GM12878 (cell line): Measurements from ENCODE around the gene AP4S1. TPM values are rescaled to one million over a fixed set of nuclear protein-coding genes. Genes with fewer than 3 reads are reported as not detected.

ENCODE experiments used
- IKZF1 ChIP-seq: fragments of 450-650 bp; conservative IDR thresholded peaks from 2 replicates; pipeline ENCODE4 v1.6.1; 2017; ENCODE audit warnings: antibody characterized with exemption, mild to moderate bottlenecking
- MYC ChIP-seq: IDR thresholded peaks from 2 replicates; pipeline ENCODE4 v1.6.1; 2011; ENCODE audit warnings: mild to moderate bottlenecking, low read length, moderate library complexity, inconsistent platforms; ENCODE audit not compliant: insufficient read depth, insufficient replicate concordance, insufficient read length, severe bottlenecking
- NBN ChIP-seq: fragments of 450-650 bp; IDR thresholded peaks from 2 replicates; pipeline ENCODE4 v1.6.1; 2016
- TCF7 ChIP-seq: IDR thresholded peaks from 2 replicates; pipeline ENCODE4 v1.6.1; 2014; ENCODE audit warnings: antibody characterized with exemption, borderline replicate concordance
- ZNF24 ChIP-seq: fragments of 450-650 bp; IDR thresholded peaks from 2 replicates; pipeline ENCODE4 v1.6.1; 2017; ENCODE audit warnings: antibody characterized with exemption, mild to moderate bottlenecking
- ZNF592 ChIP-seq: fragments of 450-650 bp; IDR thresholded peaks from 2 replicates; pipeline ENCODE4 v1.6.1; 2017; ENCODE audit warnings: mild to moderate bottlenecking, moderate library complexity
- ZNF687 ChIP-seq: fragments of 450-650 bp; IDR thresholded peaks from 2 replicates; pipeline ENCODE4 v1.6.1; 2017; ENCODE audit warnings: mild to moderate bottlenecking, moderate library complexity
- polyA plus RNA-seq, 11 experiments: library from polyadenylated mRNA; depleted of rRNA in 4 of 11; unstranded in 6 of 11; stranded (reverse) in 5 of 11; fragments of >200 nt; fragmentation: Nextera tagmentation in 4 of 11; fragmentation: Illumina TruSeq in 1 of 11; extraction: Ambion mirVana in 4 of 11; extraction: Trizol in 1 of 11; gene quantifications; 1 replicate in 1 of 11; 2 replicates in 10 of 11; pipeline versions ENCODE4 v1.2.1 to v1.2.3, GENCODE V29; 2011 to 2016; ENCODE audit warnings: inconsistent platforms in 2 of 11, missing spikeins in 2 of 11, low read depth in 1 of 11
- total RNA-seq, 4 experiments: library from RNA; depleted of rRNA in 3 of 4; stranded (reverse); fragments of >200 nt in 3 of 4; fragmentation: Illumina TruSeq in 1 of 4; extraction: Trizol in 1 of 4; gene quantifications; 2 replicates each; pipeline versions ENCODE4 v1.2.1 to v1.2.3, GENCODE V29; 2013 to 2021
- TF ChIP-seq, protein P1 (sequence below): fragments of 450-650 bp; IDR thresholded peaks from 2 replicates; pipeline ENCODE4 v1.6.1; 2017; ENCODE audit warnings: mild to moderate bottlenecking
- TF ChIP-seq, protein P2 (sequence below): IDR thresholded peaks from 2 replicates; pipeline ENCODE4 v1.6.1; 2012; ENCODE audit warnings: low read length, inconsistent platforms
- TF ChIP-seq, protein P3 (sequence below): fragments of 450-650 bp; formaldehyde crosslinking; IDR thresholded peaks from 2 replicates; pipeline ENCODE4 v1.4.0; 2022; ENCODE audit warnings: mild to moderate bottlenecking, moderate library complexity

The AP4S1 gene
- total and polyA plus RNA-seq, 10 of the 15 experiments (the other 5 are each of a cell fraction or from before 2014, with no cell fraction given) = 3.6 to 9.0 (median 5.7) TPM

- TF ChIP-seq, protein P1, sequence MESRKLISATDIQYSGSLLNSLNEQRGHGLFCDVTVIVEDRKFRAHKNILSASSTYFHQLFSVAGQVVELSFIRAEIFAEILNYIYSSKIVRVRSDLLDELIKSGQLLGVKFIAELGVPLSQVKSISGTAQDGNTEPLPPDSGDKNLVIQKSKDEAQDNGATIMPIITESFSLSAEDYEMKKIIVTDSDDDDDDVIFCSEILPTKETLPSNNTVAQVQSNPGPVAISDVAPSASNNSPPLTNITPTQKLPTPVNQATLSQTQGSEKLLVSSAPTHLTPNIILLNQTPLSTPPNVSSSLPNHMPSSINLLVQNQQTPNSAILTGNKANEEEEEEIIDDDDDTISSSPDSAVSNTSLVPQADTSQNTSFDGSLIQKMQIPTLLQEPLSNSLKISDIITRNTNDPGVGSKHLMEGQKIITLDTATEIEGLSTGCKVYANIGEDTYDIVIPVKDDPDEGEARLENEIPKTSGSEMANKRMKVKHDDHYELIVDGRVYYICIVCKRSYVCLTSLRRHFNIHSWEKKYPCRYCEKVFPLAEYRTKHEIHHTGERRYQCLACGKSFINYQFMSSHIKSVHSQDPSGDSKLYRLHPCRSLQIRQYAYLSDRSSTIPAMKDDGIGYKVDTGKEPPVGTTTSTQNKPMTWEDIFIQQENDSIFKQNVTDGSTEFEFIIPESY = no peak
- 0 out of 2 replicates have a peak, but pooled peaks have one; percentile 14 for TF ChIP-seq ZNF687
- TF ChIP-seq IKZF1 = peak; percentile 70
- TF ChIP-seq TCF7 = no peak
- no peak for TF ChIP-seq ZNF592
- TF ChIP-seq, protein P2, sequence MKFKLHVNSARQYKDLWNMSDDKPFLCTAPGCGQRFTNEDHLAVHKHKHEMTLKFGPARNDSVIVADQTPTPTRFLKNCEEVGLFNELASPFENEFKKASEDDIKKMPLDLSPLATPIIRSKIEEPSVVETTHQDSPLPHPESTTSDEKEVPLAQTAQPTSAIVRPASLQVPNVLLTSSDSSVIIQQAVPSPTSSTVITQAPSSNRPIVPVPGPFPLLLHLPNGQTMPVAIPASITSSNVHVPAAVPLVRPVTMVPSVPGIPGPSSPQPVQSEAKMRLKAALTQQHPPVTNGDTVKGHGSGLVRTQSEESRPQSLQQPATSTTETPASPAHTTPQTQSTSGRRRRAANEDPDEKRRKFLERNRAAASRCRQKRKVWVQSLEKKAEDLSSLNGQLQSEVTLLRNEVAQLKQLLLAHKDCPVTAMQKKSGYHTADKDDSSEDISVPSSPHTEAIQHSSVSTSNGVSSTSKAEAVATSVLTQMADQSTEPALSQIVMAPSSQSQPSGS = no peak
- TF ChIP-seq, protein P3, sequence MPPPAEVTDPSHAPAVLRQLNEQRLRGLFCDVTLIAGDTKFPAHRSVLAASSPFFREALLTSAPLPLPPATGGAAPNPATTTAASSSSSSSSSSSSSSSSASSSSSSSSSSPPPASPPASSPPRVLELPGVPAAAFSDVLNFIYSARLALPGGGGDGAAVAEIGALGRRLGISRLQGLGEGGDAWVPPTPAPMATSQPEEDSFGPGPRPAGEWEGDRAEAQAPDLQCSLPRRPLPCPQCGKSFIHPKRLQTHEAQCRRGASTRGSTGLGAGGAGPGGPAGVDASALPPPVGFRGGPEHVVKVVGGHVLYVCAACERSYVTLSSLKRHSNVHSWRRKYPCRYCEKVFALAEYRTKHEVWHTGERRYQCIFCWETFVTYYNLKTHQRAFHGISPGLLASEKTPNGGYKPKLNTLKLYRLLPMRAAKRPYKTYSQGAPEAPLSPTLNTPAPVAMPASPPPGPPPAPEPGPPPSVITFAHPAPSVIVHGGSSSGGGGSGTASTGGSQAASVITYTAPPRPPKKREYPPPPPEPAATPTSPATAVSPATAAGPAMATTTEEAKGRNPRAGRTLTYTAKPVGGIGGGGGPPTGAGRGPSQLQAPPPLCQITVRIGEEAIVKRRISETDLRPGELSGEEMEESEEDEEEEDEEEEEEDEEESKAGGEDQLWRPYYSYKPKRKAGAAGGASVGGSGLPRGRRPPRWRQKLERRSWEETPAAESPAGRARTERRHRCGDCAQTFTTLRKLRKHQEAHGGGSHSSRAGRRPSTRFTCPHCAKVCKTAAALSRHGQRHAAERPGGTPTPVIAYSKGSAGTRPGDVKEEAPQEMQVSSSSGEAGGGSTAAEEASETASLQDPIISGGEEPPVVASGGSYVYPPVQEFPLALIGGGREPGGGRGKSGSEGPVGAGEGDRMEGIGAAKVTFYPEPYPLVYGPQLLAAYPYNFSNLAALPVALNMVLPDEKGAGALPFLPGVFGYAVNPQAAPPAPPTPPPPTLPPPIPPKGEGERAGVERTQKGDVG = no peak
- TF ChIP-seq NBN = no peak
- TF ChIP-seq ZNF24 = no peak
- no peak for TF ChIP-seq MYC
Measured at GRCh38 chr14:31128601-31129526, 103.4 kb downstream of the AP4S1 start (continued).
